Inferior parietal cortex (tissue), 1 donor: ENCODE results near the gene ARHGEF19.
"Not testable (repeated sequence)": the region's sequence is repeated elsewhere in the genome, so short reads cannot be mapped to it uniquely, and the experiment has no call there.

Source experiments
- DNase-seq: peaks from one replicate; pipeline ENCODE4 v3.0.0-alpha.2; 2016; ENCODE audit errors: extremely low spot score

ARHGEF19 gene

DNA sequence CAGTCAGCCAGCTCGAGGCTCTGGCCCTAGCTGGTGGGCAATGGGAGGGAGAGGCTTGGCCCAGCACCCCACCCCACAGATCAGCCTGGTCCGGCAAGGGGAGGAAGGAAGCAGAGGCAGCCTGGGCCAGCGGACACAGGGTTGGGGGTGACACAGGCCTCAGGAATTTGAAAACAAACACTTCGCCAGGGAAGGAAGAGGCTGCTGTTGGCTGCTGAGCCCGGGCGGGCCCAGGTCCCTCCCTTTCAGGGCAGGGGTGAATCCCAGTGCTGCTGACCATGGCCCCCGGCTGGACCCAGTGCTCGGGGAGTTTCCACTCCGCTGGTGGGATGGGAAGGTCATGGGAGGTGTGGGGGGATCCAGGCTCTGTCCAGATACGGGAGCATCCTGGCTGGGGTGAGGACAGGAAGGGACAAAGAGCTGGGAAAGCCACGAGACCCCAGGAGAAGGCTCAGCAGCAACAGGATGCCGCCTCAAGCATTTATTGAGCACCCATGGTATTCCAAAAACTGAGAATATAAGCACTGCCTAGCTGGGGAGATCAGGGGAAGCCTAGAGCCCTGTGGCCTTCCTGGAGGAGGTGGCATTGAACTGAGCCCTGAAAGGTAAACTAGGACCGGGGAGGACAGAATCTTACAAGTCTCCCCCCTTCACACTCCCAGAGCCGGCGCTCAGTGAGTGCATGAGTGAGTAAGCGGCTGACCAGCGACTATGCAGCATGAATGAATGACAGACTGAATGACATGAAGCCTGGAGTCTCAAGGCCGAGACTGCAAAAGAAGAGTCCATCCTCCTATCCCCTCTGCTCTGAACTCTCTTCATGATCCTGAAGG lies 30.3 kb downstream of the ARHGEF19 start:
- DNase-seq = no peak

DNA sequence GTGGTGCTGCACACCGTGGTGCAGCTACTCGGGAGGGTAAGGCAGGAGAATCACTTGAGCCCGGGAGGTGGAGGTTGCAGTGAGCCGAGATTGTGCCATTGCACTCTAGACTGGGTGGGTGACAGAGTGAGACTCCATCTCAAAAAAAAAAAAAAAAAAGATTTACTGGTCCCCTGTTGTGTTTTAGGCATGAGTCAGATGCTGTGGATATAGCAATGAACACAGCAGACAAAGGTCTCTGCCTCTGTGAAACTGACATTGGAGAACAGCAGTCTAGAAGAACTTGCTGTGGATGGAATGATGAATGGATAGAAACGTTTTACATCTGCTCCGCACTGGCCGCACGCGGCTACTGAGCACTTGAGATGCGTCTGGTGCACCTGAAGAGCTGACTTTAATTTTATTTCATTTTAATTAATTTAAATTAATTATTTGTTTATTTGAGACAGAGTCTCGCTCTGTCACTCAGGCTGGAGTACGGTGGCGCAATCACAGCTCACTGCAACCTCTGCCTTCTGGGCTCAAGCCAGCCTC lies 32.1 kb downstream of the ARHGEF19 start:
- DNase-seq = no peak

DNA sequence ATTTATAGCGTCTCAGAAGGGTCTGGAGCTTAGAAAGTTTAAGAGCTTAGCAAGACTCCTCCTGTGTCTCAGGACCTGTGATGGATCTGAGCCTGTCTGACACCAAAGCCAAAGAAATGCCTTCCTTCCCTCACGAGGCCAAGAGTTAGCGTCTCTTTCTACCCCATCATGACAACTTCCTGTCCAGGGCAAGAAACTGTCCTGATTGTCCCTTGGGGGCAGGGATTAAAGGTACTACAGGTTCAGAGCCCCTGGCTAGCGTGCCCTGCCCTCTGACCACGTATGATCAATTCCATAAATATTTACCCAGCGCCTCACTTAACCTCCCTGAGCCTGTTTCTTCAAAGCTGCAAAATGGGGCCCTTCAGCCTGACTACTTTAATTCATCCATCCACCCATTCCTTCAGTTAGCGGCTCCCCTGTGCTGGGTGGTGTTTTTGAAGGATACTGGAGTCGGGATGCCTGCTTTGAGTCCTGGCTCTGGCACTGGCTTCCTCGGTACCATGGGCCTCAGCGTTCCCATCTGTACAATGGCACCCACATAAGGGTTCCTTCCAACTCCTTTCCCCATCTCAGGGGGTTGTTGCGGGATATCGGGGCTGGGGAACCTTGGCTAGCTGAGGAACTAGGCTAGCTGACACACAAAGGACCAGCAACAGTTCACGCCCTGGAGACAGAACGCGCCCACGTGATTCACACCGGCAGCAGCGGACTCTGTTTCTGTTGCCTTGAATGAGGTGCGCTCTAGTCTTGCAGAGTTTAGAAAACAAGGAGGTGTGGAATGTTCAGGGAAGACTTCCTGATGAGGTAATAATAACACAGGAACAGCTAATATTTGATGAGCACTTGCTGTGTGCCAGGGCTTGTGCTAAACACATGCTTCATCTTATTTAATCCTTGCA lies 33.6 kb downstream of the ARHGEF19 start:
- DNase-seq = no peak

GRCh38 chr1:16177306-16177705 lies 35.1 kb downstream of the ARHGEF19 start:
- DNase-seq = no peak

DNA sequence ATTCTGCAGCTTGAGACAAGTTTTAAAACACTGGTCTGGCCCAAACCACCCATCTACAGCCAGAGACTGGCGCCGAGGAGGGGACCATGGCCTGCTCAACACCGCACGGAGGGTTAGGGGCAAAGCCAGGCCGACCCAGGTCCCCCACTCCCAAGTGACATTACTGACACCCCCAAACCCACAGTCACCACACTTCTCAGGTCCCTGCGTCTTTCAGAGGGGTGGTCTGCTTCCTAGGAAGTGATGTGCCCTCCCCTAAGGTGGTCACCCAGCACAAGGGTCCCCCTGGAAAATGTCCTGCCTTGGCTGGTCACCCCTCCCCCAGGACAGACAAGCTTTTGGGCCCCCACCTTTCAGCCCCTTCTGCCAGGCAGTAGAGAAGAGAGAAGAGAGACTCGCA lies 35.8 kb downstream of the ARHGEF19 start:
- DNase-seq = no peak

- peak; percentile 46 for DNase-seq
Measured at GRCh38 chr1:16175610-16176553, 36.6 kb downstream of the ARHGEF19 start.

DNA sequence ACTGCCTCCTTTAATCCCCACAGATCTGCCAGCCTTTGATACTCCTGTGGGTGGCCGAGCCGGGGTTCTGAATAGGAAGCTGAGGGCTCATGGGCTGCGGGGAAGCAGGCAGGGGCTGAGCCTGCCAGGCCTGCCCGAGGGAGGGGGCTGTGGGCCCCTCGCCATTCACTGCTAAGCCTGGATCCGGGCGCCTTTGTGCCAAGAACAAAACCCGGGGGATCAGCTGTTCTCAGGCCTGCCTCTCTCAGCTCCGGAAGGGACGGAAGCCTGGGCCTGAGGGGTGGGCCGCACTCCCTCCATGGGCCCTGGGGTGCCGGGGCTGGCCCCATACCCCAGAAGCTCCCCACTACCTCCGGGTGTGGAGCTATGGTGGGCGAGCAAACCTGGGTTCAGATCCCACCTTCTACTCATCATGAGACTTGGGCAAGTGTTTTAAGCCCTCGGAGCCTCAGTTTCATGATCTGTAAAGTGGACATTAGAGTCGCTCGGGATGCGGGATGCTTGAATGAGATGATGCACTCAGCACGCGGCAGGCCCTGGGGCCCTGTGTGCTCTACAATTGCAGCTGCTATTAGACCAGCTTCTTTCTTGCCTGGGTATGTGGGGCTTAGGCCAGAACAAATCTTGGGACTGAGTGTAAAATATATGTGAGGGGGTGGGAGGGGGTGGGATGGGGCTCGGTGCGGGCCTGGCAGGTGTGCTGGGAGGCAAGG lies 37.4 kb downstream of the ARHGEF19 start:
- DNase-seq = no peak

- DNase-seq = no peak
Measured at GRCh38 chr1:16174261-16174868, 38.1 kb downstream of the ARHGEF19 start.

DNA sequence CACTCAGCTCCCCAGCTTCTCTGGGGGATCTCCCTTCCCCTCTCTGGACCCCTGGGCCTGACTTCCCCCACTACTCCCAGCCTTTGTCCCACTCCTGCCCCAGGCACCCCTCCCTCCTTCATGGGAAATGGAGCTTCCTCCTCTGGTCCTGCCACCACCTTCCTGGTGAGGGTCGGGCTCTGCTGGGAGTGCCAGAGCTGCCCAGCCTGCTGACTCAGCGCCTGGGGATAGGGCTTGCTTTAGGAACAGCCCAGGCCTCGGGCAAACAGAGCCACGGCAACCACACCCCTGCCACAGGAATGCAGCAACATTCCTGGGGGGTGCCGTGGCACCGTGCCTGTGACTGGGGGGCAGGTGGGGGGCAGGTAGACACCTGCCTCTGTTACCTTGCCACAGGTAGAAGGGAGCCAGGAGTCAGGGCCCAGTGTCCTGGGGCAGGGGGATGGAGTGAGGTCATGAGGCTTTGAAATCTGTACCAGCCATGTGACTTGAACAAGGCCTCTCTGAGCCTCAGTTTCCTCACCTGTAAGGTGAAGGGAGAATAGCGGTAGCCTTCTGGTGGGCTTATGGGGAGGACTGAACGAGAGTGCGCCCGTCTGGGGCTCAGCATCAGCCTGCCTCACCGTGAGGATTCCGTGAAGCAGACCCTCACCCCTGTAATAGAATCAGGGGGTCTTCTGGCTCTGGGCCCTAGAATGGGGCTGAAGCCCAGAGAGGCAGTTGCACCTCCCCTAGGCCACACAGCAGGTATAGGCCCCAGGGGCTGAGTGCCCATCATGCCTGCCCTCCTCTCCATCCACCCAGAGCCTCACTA lies 38.8 kb downstream of the ARHGEF19 start:
- no peak for DNase-seq

- no peak for DNase-seq
Measured at GRCh38 chr1:16172964-16173446, 39.4 kb downstream of the ARHGEF19 start.

DNA sequence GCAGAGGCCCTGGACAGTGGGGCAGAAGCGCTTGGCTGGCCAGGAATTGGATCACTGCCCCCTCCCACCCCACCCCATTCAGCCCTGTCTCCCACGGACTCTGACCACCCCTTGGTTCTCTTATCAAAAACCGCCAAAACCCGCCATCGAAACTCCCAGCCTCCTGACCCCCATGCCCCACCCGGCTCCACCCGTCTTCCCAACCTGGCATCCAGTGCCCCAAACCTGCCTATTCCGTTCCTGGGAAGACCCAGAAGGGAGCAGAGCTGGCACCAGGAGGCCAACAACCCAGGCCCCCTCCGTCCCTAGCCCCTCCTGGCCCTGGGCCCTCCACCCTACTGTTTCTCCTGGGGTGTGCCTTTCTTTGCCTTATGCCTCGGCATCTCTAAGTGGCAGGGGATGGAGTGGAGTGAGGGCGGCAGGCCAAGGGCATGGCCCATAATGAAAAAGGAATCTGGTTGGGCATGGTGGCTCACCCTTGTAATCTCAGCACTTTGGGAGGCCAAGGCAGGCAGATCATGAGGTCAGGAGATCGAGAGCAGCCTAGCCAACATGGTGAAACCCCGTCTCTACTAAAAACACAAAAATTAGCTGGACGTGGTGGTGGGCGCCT lies 40.1 kb downstream of the ARHGEF19 start:
- DNase-seq = no peak

DNA sequence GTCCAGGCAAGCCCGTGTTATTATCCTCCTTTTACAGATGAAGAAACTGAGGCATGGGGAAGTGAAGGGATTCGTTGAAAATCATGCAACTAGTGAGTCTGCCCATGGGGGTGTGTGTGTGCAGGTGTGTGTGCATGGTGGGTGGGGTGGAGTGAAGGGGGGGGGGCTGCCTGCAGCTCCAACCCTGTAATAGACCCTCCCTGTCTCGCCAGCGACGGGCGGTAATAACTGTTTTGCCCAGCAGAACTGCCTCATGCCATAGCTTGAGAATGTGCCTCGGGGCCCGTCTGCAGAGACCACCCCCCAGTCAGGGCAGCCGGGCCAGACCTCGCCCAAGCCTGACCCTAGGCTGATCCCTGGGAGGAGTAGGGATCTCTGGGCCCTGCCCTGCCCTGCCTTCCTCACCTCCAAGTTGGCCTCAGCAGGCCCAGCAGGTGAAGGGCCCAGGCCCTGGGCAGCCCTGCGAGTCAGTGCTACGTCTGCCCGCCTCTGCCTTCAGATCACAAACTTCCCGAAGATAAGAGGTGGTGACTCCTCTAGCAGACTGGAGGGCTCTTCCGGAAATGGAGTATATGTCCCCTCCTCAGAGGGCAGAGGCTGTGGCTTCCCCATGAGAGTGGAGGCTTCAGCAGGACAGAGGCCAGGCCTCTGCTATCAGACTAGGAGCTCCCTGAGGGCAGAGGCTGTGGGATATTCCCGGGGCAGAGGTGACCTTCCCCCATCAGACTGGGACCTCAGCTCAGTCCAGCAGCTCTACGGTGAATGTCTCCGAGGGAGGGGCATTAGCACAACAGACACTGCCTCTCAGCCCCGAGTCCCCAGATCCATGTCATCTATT lies 40.9 kb downstream of the ARHGEF19 start:
- DNase-seq = no peak

DNA sequence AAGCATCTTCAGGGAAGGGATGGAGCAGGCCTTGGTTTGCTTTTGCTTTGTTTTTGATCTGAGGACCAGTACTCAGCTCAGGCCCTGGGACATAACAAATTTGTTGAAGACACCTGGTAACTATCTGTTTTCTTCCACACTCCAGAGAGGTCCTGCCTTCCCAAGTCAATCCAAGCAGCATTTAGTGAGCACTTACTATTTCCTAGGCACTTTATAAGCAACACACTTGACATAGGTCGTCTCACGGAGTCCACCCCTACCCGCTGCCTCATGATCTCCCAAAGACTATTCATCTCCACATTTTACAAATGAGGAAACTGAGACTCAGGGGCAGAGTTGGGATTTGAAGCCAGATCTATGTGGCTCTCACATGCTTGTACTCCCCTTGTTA lies 42.2 kb downstream of the ARHGEF19 start:
- DNase-seq = no peak

DNA sequence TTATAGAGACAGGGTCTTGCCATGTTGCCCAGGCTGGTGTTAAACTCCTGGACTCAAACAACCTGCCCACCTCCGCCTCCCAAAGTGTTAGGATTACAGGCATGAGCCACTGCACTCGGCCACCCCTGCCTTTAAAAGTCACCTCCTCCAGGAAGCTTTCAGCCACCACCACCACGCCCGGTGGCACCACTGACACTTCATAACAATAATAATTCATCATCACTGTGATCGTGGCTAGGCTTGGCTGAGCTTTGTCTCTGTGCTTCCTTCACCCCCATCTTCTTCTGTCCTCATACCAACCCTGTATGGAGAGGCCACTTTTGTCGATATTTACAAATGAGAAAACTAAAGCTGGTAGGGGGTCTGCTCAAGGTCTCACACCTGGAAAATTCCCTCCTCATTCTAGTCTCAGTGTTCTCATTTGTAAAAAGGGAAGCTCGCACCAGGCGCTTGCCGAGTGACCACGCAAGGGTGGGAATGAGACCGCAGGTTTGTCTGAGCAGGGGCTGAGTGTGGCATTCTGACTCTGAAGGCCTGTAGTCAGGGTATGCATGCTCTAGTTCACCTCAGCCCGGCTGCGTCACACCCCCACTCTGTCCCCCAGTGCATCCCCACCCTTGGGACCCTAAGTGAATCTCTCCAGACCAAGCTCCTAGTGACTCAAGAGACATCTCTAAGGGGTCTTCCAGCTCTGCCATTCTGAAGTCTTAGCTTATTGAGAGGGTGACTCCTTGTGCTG lies 43.7 kb downstream of the ARHGEF19 start:
- no peak for DNase-seq

DNA sequence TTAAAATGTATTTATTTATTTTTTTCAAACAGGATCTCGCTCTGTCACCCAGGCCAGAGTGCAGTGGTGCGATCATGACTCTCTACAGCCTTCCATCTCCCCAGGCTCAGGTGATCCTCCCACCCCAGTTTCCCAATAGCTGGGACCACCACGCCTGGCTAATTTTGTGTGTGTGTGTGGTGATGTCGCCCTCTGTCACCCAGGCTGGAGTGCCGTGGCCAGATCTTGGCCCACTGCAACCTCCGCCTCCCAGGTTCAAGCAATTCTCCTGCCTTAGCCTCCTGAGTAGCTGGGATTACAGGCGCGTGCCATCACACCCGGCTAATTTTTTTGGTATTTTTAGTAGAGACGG lies 44.3 kb downstream of the ARHGEF19 start:
- not testable (repeated sequence) for DNase-seq

GRCh38 chr1:16167331-16168143 lies 44.9 kb downstream of the ARHGEF19 start:
- no peak for DNase-seq
